Liver (tissue), 9 donors: ENCODE data around the gene ALDH1L1. TPM values are rescaled to one million over a fixed set of nuclear protein-coding genes. Genes with fewer than 3 reads are reported as not detected.

ENCODE experiments used
- DNase-seq: peaks from one replicate; pipeline ENCODE4 v3.0.0-alpha.2; 2017; ENCODE audit warnings: low spot score
- H3K27ac ChIP-seq, 2 donors: one replicate each; pipeline ENCODE4 v1.7.0; 2013; ENCODE audit warnings: inconsistent platforms in 2 of 2, low read length in 2 of 2, control low read depth in 1 of 2, low read depth in 1 of 2, mild to moderate bottlenecking in 1 of 2
- H3K27me3 ChIP-seq, 4 donors: one replicate each; pipeline versions ENCODE4 v1.6.1 to v1.7.0; 2013; ENCODE audit warnings: low read length in 3 of 4, inconsistent platforms in 1 of 4, mild to moderate bottlenecking in 1 of 4, moderate library complexity in 1 of 4; ENCODE audit not compliant: control insufficient read depth in 4 of 4, insufficient read depth in 4 of 4
- H3K36me3 ChIP-seq, 4 donors: one replicate each; pipeline versions ENCODE4 v1.6.1 to v1.7.0; 2013; ENCODE audit warnings: low read length in 3 of 4, mild to moderate bottlenecking in 3 of 4, low read depth in 1 of 4, moderate library complexity in 1 of 4; ENCODE audit not compliant: control insufficient read depth in 4 of 4, insufficient read depth in 3 of 4
- H3K4me1 ChIP-seq, 4 donors: one replicate each; pipeline versions ENCODE4 v1.6.1 to v1.7.0; 2013; ENCODE audit warnings: low read length in 3 of 4, mild to moderate bottlenecking in 3 of 4, moderate library complexity in 1 of 4; ENCODE audit not compliant: control insufficient read depth in 4 of 4, insufficient read depth in 4 of 4
- H3K4me3 ChIP-seq, 3 donors: one replicate each; pipeline versions ENCODE4 v1.6.1 to v1.7.0; 2013; ENCODE audit warnings: low read length in 3 of 3, control low read depth in 1 of 3, low read depth in 1 of 3, mild to moderate bottlenecking in 1 of 3
- H3K9ac ChIP-seq, 2 donors: one replicate each; pipeline ENCODE4 v1.7.0; 2013; ENCODE audit warnings: low read length in 2 of 2, mild to moderate bottlenecking in 2 of 2, moderate library complexity in 2 of 2, control low read depth in 1 of 2, low read depth in 1 of 2
- H3K9me3 ChIP-seq, 4 donors: one replicate each; pipeline versions ENCODE4 v1.6.1 to v1.7.0; 2013; ENCODE audit warnings: low read length in 3 of 4; ENCODE audit not compliant: control insufficient read depth in 4 of 4
- EGR1 ChIP-seq, 2 donors: IDR thresholded peaks; 2 replicates each; pipeline ENCODE4 v1.6.1; 2016 to 2018; ENCODE audit warnings: antibody characterized with exemption in 2 of 2, low read depth in 2 of 2
- FOXA1 ChIP-seq: IDR thresholded peaks from 2 replicates; pipeline ENCODE4 v1.6.1; 2016; ENCODE audit warnings: antibody characterized with exemption
- FOXA2 ChIP-seq: IDR thresholded peaks from 2 replicates; pipeline ENCODE4 v1.6.1; 2016; ENCODE audit warnings: antibody characterized with exemption
- GABPA ChIP-seq, 2 donors: IDR thresholded peaks in 1 of 2; conservative IDR thresholded peaks in 1 of 2; 2 replicates each; pipeline ENCODE4 v1.6.1; 2016; ENCODE audit warnings: antibody characterized with exemption in 2 of 2, mild to moderate bottlenecking in 1 of 2, moderate library complexity in 1 of 2
- HNF4A ChIP-seq, 2 donors: conservative IDR thresholded peaks; 2 replicates each; pipeline ENCODE4 v1.6.1; 2016; ENCODE audit warnings: antibody characterized with exemption in 2 of 2, mild to moderate bottlenecking in 2 of 2
- HNF4G ChIP-seq: IDR thresholded peaks from 2 replicates; pipeline ENCODE4 v1.6.1; 2016; ENCODE audit warnings: antibody characterized with exemption
- JUND ChIP-seq, 2 donors: IDR thresholded peaks; 2 replicates each; pipeline ENCODE4 v1.6.1; 2016; ENCODE audit warnings: antibody characterized with exemption in 2 of 2
- MAX ChIP-seq: IDR thresholded peaks from 2 replicates; pipeline ENCODE4 v1.6.1; 2016; ENCODE audit warnings: antibody characterized with exemption
- RAD21 ChIP-seq, 2 donors: IDR thresholded peaks; 2 replicates each; pipeline ENCODE4 v1.6.1; 2016; ENCODE audit warnings: antibody characterized with exemption in 2 of 2, mild to moderate bottlenecking in 2 of 2
- RXRA ChIP-seq, 2 donors: IDR thresholded peaks; 2 replicates each; pipeline ENCODE4 v1.6.1; 2017 to 2018; ENCODE audit warnings: antibody characterized with exemption in 2 of 2, mild to moderate bottlenecking in 1 of 2
- SP1 ChIP-seq: IDR thresholded peaks from 2 replicates; pipeline ENCODE4 v1.6.1; 2018; ENCODE audit warnings: antibody characterized with exemption, mild to moderate bottlenecking
- TAF1 ChIP-seq: conservative IDR thresholded peaks from 2 replicates; pipeline ENCODE4 v1.6.1; 2016; ENCODE audit warnings: antibody characterized with exemption, mild to moderate bottlenecking
- YY1 ChIP-seq: IDR thresholded peaks from 2 replicates; pipeline ENCODE4 v1.6.1; 2016; ENCODE audit warnings: antibody characterized with exemption, mild to moderate bottlenecking
- WGBS: extraction: QIAGEN DNeasy Blood & Tissue Kit; methylation state at CpG from one replicate; pipeline ENCODE4 v1.1.7; 2013; 5-methylcytosine and 5-hydroxymethylcytosine counted together
- polyA plus RNA-seq, 2 donors: library from polyadenylated mRNA; stranded (reverse) in 1 of 2; unstranded in 1 of 2; fragments of 200-250 nt in 1 of 2; fragments of >200 nt in 1 of 2; fragmentation: Nextera tagmentation in 1 of 2; extraction: Ambion mirVana in 1 of 2; gene quantifications; one replicate each; pipeline versions ENCODE4 v1.2.1 to v1.2.3, GENCODE V29; 2013 to 2015
- total RNA-seq, 2 donors: library from RNA; depleted of rRNA; stranded (reverse); fragments of >200 nt; gene quantifications; one replicate each; pipeline ENCODE4 v1.2.3, GENCODE V29; 2014
- TF ChIP-seq, protein P1 (sequence below): fragments of 150-350 bp; IDR thresholded peaks from 2 replicates; pipeline ENCODE4 v1.5.1; 2017; ENCODE audit warnings: improper control_type of control experiment, low read depth, low read length; ENCODE audit not compliant: missing input control
- TF ChIP-seq, protein P2 (sequence below): IDR thresholded peaks from 2 replicates; pipeline ENCODE4 v1.6.1; 2016; ENCODE audit warnings: antibody characterized with exemption
- TF ChIP-seq, protein P3 (sequence below): IDR thresholded peaks from 2 replicates; pipeline ENCODE4 v1.6.1; 2016; ENCODE audit warnings: antibody characterized with exemption, mild to moderate bottlenecking
- donor health status: healthy.
- donor health status: healthy.
- donor health status: healthy.
- donor health status: healthy.
- donor health status: healthy.

The ALDH1L1 gene
- total and polyA plus RNA-seq, 4 donors, result 46.7 to 234 (median 147) TPM

DNA sequence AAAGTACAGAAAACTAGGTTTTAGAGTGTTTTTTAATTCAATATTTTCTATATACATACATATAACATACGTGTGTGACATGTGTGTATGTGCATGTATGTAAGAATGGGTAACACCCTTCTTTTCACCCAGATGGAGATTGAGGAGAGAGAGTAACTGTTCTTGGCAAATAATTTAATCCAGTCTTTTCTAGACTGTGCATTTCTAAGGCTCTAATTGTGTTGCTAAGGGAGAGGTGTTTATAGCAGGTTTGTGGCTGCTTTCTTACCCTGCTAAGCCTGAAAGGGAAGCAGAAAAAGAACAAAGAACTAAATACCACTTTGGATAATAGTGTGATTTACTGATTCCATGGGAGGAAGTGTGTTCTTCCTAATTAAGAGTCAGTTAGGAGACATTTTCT is 46.0 kb upstream of the ALDH1L1 start:
- no peak for DNase-seq
- no peaks in the 10 kb centered on the region for H3K4me1 ChIP-seq
- H3K36me3 ChIP-seq, result no peaks in the 10 kb centered on the region
- H3K9ac ChIP-seq, result no peak overlapping the region
- no peak overlapping the region for H3K27ac ChIP-seq
- H3K9me3 ChIP-seq, result peaks cover 0 to 5% (median 0%) of the 10 kb centered on the region in 4 donors
- H3K4me3 ChIP-seq, result no peak overlapping the region
- no peak for TF ChIP-seq SP1
- TF ChIP-seq EGR1 (IDR thresholded peaks at IDR 0.05; ENCODE audit: low read depth in 2 of 2), result no peak
- no peak for TF ChIP-seq FOXA1
- no peak for TF ChIP-seq RAD21 (IDR thresholded peaks at IDR 0.05)
- TF ChIP-seq MAX, result no peak
- TF ChIP-seq RXRA (IDR thresholded peaks at IDR 0.05), result no peak
- no peak for TF ChIP-seq JUND (IDR thresholded peaks at IDR 0.05)
- no peak for TF ChIP-seq GABPA (IDR thresholded peaks at IDR 0.05 in 1 of 2, conservative IDR thresholded peaks at IDR 0.05 in 1 of 2)
- TF ChIP-seq, protein P1, sequence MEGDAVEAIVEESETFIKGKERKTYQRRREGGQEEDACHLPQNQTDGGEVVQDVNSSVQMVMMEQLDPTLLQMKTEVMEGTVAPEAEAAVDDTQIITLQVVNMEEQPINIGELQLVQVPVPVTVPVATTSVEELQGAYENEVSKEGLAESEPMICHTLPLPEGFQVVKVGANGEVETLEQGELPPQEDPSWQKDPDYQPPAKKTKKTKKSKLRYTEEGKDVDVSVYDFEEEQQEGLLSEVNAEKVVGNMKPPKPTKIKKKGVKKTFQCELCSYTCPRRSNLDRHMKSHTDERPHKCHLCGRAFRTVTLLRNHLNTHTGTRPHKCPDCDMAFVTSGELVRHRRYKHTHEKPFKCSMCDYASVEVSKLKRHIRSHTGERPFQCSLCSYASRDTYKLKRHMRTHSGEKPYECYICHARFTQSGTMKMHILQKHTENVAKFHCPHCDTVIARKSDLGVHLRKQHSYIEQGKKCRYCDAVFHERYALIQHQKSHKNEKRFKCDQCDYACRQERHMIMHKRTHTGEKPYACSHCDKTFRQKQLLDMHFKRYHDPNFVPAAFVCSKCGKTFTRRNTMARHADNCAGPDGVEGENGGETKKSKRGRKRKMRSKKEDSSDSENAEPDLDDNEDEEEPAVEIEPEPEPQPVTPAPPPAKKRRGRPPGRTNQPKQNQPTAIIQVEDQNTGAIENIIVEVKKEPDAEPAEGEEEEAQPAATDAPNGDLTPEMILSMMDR, result no peak
- TF ChIP-seq, protein P2, sequence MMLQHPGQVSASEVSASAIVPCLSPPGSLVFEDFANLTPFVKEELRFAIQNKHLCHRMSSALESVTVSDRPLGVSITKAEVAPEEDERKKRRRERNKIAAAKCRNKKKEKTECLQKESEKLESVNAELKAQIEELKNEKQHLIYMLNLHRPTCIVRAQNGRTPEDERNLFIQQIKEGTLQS, result no peak
- TF ChIP-seq YY1, result no peak
- WGBS, result 57% methylated on average over 1 of the region's 1 CpG
- H3K27me3 ChIP-seq, result no peaks in the 10 kb centered on the region

- TF ChIP-seq SP1 (no peak), HNF4A (conservative IDR thresholded peaks at IDR 0.05) (no peak), HNF4G (no peak), EGR1 (IDR thresholded peaks at IDR 0.05; ENCODE audit: low read depth in 2 of 2) (no peak), FOXA1 (no peak), FOXA2 (no peak), GABPA (IDR thresholded peaks at IDR 0.05 in 1 of 2, conservative IDR thresholded peaks at IDR 0.05 in 1 of 2) (no peak), TAF1 (no peak), JUND (IDR thresholded peaks at IDR 0.05) (no peak), RXRA (IDR thresholded peaks at IDR 0.05) (no peak), YY1 (no peak), MAX (no peak)
- TF ChIP-seq, protein P2, result no peak
- TF ChIP-seq, protein P3, sequence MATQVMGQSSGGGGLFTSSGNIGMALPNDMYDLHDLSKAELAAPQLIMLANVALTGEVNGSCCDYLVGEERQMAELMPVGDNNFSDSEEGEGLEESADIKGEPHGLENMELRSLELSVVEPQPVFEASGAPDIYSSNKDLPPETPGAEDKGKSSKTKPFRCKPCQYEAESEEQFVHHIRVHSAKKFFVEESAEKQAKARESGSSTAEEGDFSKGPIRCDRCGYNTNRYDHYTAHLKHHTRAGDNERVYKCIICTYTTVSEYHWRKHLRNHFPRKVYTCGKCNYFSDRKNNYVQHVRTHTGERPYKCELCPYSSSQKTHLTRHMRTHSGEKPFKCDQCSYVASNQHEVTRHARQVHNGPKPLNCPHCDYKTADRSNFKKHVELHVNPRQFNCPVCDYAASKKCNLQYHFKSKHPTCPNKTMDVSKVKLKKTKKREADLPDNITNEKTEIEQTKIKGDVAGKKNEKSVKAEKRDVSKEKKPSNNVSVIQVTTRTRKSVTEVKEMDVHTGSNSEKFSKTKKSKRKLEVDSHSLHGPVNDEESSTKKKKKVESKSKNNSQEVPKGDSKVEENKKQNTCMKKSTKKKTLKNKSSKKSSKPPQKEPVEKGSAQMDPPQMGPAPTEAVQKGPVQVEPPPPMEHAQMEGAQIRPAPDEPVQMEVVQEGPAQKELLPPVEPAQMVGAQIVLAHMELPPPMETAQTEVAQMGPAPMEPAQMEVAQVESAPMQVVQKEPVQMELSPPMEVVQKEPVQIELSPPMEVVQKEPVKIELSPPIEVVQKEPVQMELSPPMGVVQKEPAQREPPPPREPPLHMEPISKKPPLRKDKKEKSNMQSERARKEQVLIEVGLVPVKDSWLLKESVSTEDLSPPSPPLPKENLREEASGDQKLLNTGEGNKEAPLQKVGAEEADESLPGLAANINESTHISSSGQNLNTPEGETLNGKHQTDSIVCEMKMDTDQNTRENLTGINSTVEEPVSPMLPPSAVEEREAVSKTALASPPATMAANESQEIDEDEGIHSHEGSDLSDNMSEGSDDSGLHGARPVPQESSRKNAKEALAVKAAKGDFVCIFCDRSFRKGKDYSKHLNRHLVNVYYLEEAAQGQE, result no peak
- TF ChIP-seq, protein P1, result no peak
- no peak overlapping the region for H3K27ac ChIP-seq
- no peak overlapping the region for H3K9ac ChIP-seq
- H3K4me3 ChIP-seq, result no peak overlapping the region
- no peaks in the 10 kb centered on the region for H3K9me3 ChIP-seq
- H3K27me3 ChIP-seq, result peaks cover 0 to 3% (median 0%) of the 10 kb centered on the region in 4 donors
- H3K4me1 ChIP-seq, result peaks cover 2 to 13% (median 8%) of the 10 kb centered on the region in 4 donors
- DNase-seq, result no peak
- WGBS, result 100% methylated on average over 1 of the region's 1 CpG
- H3K36me3 ChIP-seq, result no peaks in the 10 kb centered on the region
Measured at GRCh38 chr3:126216416-126216815, 36.0 kb upstream of the ALDH1L1 start.
